HFFc6 (cell line): ENCODE results near the gene PACS2. TPM values are rescaled to one million over a fixed set of nuclear protein-coding genes. Genes with fewer than 3 reads are reported as not detected.

ENCODE experiments used
- DNase-seq: peaks from one replicate; pipeline ENCODE4 v3.0.0-alpha.2; 2018
- H3K27ac Mint-ChIP-seq: 2 replicates; pipeline ENCODE4 v1.8.0; 2020; ENCODE audit warnings: mild to moderate bottlenecking, mixed read lengths
- H3K27me3 Mint-ChIP-seq: 2 replicates; pipeline ENCODE4 v1.8.0; 2021; ENCODE audit warnings: mild to moderate bottlenecking, moderate library complexity, mixed read lengths; ENCODE audit not compliant: insufficient read depth
- H3K36me3 Mint-ChIP-seq: 2 replicates; pipeline ENCODE4 v1.8.0; 2021; ENCODE audit warnings: low read depth, mixed read lengths
- H3K4me1 Mint-ChIP-seq: 2 replicates; pipeline ENCODE4 v1.8.0; 2020; ENCODE audit warnings: low read depth, mixed read lengths
- H3K4me3 Mint-ChIP-seq: 2 replicates; pipeline ENCODE4 v1.8.0; 2020; ENCODE audit warnings: mild to moderate bottlenecking, moderate library complexity, mixed read lengths
- H3K9me3 Mint-ChIP-seq: 2 replicates; pipeline ENCODE4 v1.8.0; 2020; ENCODE audit warnings: mild to moderate bottlenecking, mixed read lengths
- total RNA-seq, 6 experiments: library from RNA; stranded (reverse); fragmentation: NEBNext Ultra II Directional; extraction: Animal tissue kit (Norgen Biotek cat#: 25700); gene quantifications; 2 replicates in 1 of 6; 3 replicates in 5 of 6; pipeline ENCODE4 v1.2.3, GENCODE V29; 2021
- TF ChIP-seq, protein P1 (sequence below): fragments of 200-600 bp; sonication (generic); IDR thresholded peaks from 2 replicates; pipeline ENCODE4 v1.5.0; 2021; ENCODE audit warnings: antibody characterized with exemption, mild to moderate bottlenecking

PACS2 gene
- total RNA-seq, 6 experiments from 2014 or later: 33.5 to 38.5 (median 35.2) TPM

DNA sequence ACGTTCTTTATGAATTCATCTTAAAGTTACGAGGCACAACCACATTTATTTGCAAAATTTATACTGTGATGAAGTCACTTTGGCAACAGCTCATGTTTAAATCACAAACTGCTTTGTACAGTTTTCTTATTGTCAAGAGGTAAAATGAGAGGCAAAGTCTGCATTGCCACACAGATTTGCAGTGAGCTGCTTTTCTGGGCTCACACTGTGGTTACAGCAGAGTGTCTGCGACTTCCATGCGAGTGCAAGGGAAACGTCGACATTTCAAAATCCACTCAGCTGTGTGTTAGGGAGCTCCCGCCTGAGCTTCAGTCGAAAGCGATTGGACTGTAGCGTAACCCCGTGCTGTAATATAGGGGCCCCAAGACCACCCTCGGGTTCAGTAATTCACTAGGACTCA is 118.1 kb downstream of the PACS2 start:
- TF ChIP-seq, protein P1, sequence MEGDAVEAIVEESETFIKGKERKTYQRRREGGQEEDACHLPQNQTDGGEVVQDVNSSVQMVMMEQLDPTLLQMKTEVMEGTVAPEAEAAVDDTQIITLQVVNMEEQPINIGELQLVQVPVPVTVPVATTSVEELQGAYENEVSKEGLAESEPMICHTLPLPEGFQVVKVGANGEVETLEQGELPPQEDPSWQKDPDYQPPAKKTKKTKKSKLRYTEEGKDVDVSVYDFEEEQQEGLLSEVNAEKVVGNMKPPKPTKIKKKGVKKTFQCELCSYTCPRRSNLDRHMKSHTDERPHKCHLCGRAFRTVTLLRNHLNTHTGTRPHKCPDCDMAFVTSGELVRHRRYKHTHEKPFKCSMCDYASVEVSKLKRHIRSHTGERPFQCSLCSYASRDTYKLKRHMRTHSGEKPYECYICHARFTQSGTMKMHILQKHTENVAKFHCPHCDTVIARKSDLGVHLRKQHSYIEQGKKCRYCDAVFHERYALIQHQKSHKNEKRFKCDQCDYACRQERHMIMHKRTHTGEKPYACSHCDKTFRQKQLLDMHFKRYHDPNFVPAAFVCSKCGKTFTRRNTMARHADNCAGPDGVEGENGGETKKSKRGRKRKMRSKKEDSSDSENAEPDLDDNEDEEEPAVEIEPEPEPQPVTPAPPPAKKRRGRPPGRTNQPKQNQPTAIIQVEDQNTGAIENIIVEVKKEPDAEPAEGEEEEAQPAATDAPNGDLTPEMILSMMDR: no peak
- H3K9me3 Mint-ChIP-seq: no peaks in the 10 kb centered on the region
- peaks cover 10% of the 10 kb centered on the region for H3K36me3 Mint-ChIP-seq
- H3K27me3 Mint-ChIP-seq: no peaks in the 10 kb centered on the region
- no peak for DNase-seq
- H3K4me1 Mint-ChIP-seq: peaks cover 15% of the 10 kb centered on the region
- H3K27ac Mint-ChIP-seq: no peak overlapping the region
- H3K4me3 Mint-ChIP-seq: no peak overlapping the region

DNA sequence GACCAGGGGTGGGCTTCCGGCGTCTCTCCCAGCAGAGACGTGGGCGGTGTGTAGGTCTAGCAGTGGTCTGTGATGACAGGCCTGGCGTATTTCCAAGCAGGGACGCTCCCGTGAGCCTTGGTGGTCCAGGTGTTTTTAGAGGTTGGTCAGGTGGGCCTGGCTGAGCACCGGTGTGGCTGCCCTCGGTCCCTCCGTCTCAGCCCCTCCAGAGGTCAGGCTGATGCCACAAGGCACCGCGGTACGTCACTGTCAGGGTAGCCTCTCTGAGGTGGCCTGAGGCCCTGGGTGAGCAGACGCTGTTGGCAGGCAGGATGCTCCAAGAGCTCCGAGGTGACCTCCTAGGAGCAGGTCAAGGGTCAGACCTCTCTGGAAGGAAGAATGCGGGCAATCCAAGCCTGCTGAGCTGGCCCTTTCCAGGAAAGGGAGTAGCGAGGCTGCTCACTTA is 118.6 kb downstream of the PACS2 start:
- no peak for DNase-seq
- Mint-ChIP-seq H3K4me3 (no peak overlapping the region), H3K36me3 (peaks cover 9% of the 10 kb centered on the region), H3K27me3 (no peaks in the 10 kb centered on the region), H3K4me1 (peaks cover 15% of the 10 kb centered on the region), H3K9me3 (no peaks in the 10 kb centered on the region), H3K27ac (no peak overlapping the region)
- TF ChIP-seq, protein P1: no peak

DNA sequence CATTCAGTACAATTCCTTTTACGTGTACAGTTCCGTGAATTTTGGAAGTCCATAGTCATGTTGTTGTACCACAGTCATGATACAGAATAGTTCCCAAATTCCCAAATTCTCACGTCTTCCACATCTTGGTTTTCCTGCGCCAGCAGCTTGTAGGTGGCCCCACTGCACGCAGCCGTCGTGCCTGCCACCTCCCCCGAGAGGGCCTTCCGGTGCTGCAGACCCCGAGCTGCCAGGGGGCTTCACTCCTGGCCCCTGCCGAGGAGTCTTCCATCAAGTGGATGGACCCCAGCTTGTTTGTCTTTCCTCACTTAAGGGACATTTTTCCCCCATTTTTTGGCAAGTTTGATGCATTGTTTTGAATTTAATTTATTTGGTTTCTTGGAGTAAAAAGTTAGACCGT is 121.9 kb downstream of the PACS2 start:
- Mint-ChIP-seq H3K27me3 (no peaks in the 10 kb centered on the region), H3K4me3 (no peak overlapping the region), H3K9me3 (no peaks in the 10 kb centered on the region), H3K27ac (no peak overlapping the region), H3K4me1 (no peaks in the 10 kb centered on the region), H3K36me3 (no peaks in the 10 kb centered on the region)
- TF ChIP-seq, protein P1: no peak
- DNase-seq: no peak

DNA sequence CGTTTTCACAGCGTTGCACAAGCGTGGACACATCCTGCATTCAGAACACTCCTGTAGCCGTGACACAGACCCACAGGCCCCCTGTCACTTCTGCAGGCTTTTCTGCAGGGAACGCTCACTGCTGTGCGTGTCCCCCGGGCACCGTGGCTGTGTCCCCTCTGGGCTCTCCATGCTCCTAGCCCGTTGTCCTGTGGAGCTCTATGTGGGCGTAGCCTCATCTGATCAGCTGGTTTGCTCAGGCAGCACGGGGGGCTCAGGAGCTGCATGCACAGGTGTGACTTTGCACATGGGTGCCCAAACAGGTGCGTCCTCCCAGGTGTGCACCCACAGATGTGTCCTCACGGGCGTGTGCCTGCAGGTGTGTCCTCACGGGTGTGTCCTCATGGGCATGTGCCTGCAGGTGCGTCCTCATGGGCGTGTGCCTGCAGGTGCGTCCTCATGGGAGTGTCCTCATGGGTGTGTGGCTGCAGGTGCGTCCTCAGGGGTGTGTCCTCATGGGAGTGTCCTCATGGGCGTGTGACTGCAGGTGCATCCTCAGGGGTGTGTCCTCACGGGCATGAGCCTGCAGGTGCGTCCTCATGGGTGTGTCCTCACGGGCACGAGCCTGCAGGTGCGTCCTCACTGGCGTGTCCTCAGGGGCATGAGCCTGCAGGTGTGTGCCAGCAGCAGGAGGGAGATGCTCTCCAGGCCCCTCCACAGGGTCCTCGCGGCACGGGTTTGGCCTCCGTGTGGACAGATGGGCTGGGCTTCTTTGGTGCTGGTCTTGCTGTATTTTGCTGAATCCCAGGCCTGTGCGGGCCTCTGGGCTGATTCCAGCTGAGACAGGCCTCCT is 122.6 kb downstream of the PACS2 start:
- Mint-ChIP-seq H3K27ac (no peak overlapping the region), H3K27me3 (no peaks in the 10 kb centered on the region), H3K36me3 (no peaks in the 10 kb centered on the region), H3K9me3 (no peaks in the 10 kb centered on the region), H3K4me3 (no peak overlapping the region), H3K4me1 (no peaks in the 10 kb centered on the region)
- TF ChIP-seq, protein P1: no peak
- no peak for DNase-seq

DNA sequence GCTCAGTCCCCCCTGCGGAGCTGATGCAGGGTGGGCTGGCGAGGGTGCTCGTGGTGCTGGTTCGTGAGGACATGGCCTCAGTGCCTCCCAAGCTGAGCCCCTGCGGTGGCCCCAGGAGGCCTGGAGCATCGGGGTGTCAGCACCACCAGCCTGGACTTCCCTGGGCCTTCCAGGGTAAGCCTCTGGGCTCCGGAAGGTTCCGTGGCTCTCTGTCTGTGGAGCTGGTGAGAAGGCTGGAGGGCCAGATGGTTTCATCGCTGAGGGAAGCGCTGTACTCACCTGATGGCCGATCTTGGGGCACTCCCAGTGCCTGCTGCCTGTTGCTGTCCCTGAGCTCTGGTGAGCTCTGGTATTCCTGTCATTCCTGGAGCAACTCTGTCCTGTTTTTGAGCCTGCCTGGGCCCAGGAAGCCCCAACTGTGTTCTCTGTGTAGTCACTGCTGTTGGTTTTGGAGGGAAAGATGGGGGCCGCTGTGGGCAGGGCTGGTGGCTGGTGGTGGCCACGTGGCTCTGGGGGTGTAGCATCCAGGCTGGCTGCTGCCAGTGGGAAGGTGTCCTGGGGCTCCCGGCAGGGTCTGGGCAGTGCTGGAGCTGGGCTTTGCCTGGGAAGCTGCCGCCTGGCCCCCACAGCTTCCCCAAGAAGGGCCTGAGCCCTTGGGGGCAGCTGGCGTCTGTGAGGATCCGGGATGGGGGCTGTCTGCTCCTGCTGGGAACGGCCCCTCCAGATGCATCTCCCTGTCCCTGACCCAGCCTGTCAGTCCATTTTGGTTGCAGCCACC is 123.4 kb downstream of the PACS2 start:
- Mint-ChIP-seq H3K4me3 (no peak overlapping the region), H3K4me1 (no peaks in the 10 kb centered on the region), H3K36me3 (no peaks in the 10 kb centered on the region), H3K27ac (no peak overlapping the region), H3K27me3 (no peaks in the 10 kb centered on the region; the same call in 1 of the 2 replicates), H3K9me3 (no peaks in the 10 kb centered on the region)
- no peak for DNase-seq
- TF ChIP-seq, protein P1: no peak
